Immature natural killer cell (primary cell): ENCODE results near the gene PROK2. TPM values are rescaled to one million over a fixed set of nuclear protein-coding genes. Genes with fewer than 3 reads are reported as not detected.

Source experiments
- DNase-seq, 3 donors: peaks; one replicate each; pipeline ENCODE4 v3.0.0; 2022; ENCODE audit warnings: mixed read lengths in 1 of 3
- H3K27ac Mint-ChIP-seq, 6 donors: one replicate each; pipeline ENCODE4 v1.8.0; 2020; ENCODE audit warnings: mixed read lengths in 6 of 6, mild to moderate bottlenecking in 5 of 6, inconsistent platforms in 4 of 6, moderate library complexity in 3 of 6
- H3K27me3 Mint-ChIP-seq, 3 donors: one replicate each; pipeline ENCODE4 v1.8.0; 2020 to 2021; ENCODE audit warnings: low read depth in 3 of 3, mild to moderate bottlenecking in 3 of 3, mixed read lengths in 3 of 3, moderate library complexity in 3 of 3, inconsistent platforms in 1 of 3
- H3K36me3 Mint-ChIP-seq, 3 donors: one replicate each; pipeline ENCODE4 v1.8.0; 2020; ENCODE audit warnings: mixed read lengths in 3 of 3, inconsistent platforms in 2 of 3, mild to moderate bottlenecking in 2 of 3
- H3K4me1 Mint-ChIP-seq, 2 donors: one replicate each; pipeline ENCODE4 v1.8.0; 2020; ENCODE audit warnings: inconsistent platforms in 2 of 2, mild to moderate bottlenecking in 2 of 2, mixed read lengths in 2 of 2, moderate library complexity in 1 of 2
- H3K4me3 Mint-ChIP-seq, 5 donors: one replicate each; pipeline ENCODE4 v1.8.0; 2020; ENCODE audit warnings: mild to moderate bottlenecking in 5 of 5, mixed read lengths in 5 of 5, inconsistent platforms in 3 of 5, moderate library complexity in 3 of 5
- H3K9me3 Mint-ChIP-seq, 6 donors: one replicate each; pipeline ENCODE4 v1.8.0; 2020; ENCODE audit warnings: mild to moderate bottlenecking in 6 of 6, mixed read lengths in 6 of 6, inconsistent platforms in 4 of 6, moderate library complexity in 3 of 6
- polyA plus RNA-seq, 3 donors: library from polyadenylated mRNA; unstranded; fragments of 300-500 nt; fragmentation: Illumina TruSeq; gene quantifications; one replicate each; pipeline ENCODE4 v1.2.3, GENCODE V29; 2021

The PROK2 gene
- polyA plus RNA-seq, 3 donors from 2014 or later = not detected

GRCh38 chr3:71722693-71723092, 62.3 kb downstream of the PROK2 start:
- no peaks in the 10 kb centered on the region for H3K9me3 Mint-ChIP-seq

More at GRCh38 chr3:71722693-71723092, 62.3 kb downstream of the PROK2 start:
- H3K27ac Mint-ChIP-seq = peak overlapping the region; percentile 87 to 95 (median 92)
- peaks cover 78% of the 10 kb centered on the region in 2 donors for H3K4me1 Mint-ChIP-seq
- DNase-seq = no peak
- peaks cover 0 to 5% (median 4%) of the 10 kb centered on the region in 3 donors for H3K36me3 Mint-ChIP-seq
- peak overlapping the region; percentile 91 to 97 (median 94) for H3K4me3 Mint-ChIP-seq
- peaks cover 2 to 8% (median 5%) of the 10 kb centered on the region in 3 donors for H3K27me3 Mint-ChIP-seq

Other genes with a start within 250 kb of the PROK2 start
- gene FOXP1, start 201.4 kb downstream of the PROK2 start, polyA plus RNA-seq = 100 to 1,000 TPM in 1 of 3 donors, 10 to 100 TPM in 2; 68.2 to 133 (median 84.0) TPM
- gene EIF4E3, start 59.7 kb downstream of the PROK2 start, polyA plus RNA-seq = 10 to 100 TPM; 20.0 to 44.3 (median 36.1) TPM
- gene GPR27, start 31.3 kb downstream of the PROK2 start, polyA plus RNA-seq = 1 to 10 TPM in 1 of 3 donors, under 1 TPM in 1, not detected in 1; 0.22 to 1.3 TPM